GM21619 (cell line): Measurements from ENCODE around the gene ANKRD33B.

ENCODE experiments used
- ATAC-seq: cut with Tn5 transposase; IDR thresholded peaks from one replicate; pipeline ENCODE4 v1.9.1; 2021; ENCODE audit not compliant: unreplicated experiment

The ANKRD33B gene

DNA sequence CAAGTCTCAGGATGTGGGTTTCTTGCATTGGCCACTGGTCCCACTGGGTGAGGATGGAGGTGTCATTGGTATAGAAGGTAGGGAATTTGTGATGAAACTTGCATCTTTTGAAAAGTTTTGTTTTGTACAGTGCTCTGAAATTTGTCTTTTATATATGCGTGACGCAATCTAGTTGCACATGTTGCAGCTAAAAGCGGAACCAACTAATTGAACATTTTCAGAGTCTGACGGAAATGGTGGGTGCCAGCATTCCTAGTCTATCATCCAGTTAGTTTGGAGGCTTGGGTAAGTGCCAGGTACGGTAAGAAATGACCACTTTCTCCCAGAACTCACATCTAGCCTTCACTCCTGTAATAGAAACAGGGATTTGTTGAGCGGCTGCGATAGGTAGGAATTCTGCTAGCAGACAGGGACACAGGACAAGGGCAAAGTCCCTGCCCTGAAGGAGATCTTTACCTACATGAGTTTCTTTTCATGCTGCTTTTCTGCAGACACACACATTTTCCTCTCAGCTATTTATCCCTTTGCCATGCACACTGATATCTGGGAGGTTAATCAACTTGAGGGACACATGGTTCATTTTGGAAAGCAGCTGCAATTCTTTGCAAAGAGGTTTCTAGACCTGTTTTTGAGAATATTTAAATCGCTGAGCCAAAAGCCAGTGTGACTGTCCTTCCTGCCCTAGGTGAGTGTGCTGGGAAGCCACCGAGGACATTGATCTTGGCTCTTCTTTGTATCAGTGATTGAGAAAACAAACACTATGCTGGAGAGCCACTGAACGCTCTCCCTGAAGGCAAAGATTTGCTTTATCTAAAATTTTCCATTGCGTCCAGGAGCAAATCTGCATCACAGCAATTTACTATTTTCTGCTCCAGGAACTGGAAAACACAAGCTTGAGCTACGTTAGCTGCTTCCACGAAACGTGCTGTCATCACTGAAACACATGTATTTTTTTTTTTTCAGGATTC, 107.5 kb downstream of the ANKRD33B start:
- ATAC-seq, result no peak

DNA sequence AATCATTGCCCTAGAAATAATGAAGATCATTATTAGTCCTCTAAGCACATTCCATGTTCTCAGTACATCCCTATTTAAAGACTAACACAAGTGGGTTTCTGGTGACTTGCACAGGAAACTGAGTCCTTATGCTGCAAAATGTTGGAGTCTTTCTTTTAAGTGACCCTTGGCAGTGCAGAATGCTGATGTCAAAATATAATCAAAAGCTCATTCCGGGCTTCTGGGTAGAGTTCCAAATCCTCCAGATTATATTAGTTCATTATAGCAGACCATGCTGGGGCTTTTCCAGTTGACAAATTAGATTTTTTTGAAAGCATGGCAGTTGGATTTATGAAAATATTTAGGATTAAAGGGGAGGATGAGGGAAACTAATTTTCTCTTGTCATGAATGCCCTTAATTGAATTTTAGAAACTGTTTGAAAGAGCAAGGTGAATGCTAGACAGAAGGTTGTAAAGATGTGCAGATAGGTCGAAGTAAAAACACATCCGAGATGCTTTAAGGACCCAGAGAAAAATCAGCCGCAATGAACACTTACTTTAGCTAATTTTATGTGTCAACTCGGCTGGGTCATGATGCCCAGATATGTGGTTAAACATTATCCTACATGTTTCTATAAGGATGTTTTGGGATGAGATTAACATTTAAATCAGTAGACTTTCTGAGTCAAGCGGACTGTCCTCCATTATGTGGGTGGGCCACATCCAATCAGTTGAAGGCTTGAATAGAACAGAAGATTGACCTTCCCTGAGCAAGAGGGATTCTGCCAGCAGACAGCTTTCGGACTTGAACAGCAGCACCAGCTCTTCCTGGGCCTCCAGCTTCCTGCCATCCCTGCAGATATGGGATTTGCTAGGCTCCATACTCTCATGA, 108.5 kb downstream of the ANKRD33B start:
- ATAC-seq, result no peak

GRCh38 chr5:10673017-10673389, 109.1 kb downstream of the ANKRD33B start:
- no peak for ATAC-seq

GRCh38 chr5:10673407-10673806, 109.5 kb downstream of the ANKRD33B start:
- ATAC-seq, result no peak

DNA sequence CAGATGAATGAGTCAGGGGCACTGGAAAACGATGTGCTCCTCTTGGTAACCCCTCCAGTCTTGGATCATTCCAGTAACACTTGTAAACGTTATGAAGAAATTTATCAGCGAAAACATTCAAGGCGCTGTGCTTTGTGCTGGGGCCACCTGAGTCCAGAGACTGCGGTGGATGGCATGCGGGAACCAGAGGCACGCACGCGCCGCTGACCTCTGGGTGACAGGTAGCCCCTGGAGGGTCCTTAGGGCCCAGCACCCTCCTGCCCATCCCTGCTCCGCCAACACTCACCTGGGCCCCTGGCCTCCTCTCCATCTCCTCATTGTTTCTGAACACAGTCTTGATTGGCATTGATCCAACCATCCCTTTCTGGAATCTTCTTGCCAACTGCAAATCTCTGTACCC, 110.2 kb downstream of the ANKRD33B start:
- ATAC-seq, result no peak

DNA sequence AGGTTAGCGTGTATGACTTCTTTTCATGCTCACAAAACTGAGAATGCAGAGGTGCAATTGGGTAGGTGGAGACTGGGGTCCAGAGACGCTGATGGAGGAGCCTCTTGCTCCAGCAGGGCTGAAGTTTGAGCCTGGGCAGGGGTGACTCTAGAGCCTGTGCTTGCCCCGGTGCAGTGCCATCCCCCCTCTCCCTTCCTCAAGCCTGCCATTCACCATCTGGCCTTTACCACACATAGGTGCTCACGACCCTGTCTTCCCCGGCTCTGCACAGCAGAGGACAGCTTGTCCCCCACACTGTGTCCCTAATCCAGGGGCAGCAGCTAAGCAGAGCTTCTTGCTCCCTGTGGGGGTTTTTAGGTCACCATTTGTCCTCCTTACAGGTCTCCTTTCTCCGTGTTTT, 110.7 kb downstream of the ANKRD33B start:
- ATAC-seq, result no peak

- no peak for ATAC-seq
These were observed 111.4 kb downstream of the ANKRD33B start for GRCh38 chr5:10675177-10675700.

DNA sequence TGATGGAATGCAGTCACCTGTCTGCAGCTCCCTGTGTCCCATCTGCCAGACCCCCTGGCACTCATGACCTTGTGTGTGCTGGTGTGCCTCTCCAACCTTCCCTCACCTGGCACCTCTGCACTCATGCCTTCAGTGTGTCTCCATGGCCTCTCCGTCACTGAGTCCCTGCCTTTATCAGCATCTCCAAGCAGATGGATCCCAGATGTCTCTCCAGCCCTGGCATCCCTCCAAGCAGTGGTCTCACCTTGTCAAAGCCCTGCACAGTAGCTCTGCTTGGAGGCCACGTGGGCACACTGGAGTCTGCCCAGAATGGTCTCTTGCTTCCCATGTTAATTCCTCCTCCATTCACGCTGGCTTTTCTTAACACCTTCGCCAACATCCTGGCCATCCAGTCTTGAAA, 112.4 kb downstream of the ANKRD33B start:
- no peak for ATAC-seq

DNA sequence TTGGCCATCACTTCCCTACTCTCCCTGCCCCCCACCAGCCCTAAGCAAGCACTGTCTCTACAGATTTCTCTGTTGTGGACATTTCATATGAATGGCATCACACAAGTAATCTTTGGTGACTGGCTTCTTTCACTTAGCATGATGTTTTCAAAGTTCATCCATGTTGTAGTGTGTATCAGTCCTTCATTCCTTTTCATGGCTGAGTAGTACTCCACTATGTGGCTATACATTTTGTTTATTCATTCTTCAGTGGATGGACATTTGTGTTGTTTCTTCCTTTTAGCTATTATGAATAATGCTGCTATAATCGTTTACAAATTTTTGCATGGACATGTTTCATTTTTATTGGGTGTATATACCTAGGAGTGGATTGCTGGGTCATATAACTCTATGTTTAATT, 113.1 kb downstream of the ANKRD33B start:
- ATAC-seq, result no peak

GRCh38 chr5:10677533-10677932, 113.7 kb downstream of the ANKRD33B start:
- no peak for ATAC-seq

GRCh38 chr5:10678244-10678643, 114.4 kb downstream of the ANKRD33B start:
- no peak for ATAC-seq

DNA sequence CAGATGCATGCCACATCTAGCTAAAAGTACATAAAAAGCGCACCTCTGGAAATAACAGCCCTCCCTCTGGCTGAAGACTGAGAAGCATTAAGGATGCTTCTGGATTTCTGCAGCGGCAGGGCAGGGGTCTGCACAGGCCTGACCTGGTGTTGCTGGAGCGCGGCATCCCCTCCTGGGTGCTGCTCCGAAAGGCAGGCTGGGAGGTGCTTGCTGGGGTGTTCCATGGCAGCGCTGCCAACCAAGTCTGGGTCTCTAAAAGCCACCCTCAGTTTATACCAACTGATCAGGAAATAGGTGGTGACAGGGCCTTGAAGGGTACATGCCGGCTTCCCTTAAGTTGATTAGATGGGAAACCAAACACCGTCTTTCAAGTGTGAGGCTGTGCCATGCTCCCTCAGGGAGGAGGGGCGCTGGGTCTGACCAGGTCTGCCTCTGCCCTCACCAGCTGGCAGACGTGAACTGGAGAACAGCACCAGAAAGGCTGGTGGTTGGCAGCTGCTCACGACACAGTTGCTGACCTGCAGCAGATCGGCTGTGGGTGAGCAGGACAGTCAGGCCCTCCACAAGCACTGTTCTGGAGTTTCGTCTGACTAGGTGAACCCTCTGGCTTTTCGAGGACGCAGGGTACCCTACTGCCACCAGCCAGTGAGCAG, 115.6 kb downstream of the ANKRD33B start:
- no peak for ATAC-seq

GRCh38 chr5:10680876-10681481, 117.1 kb downstream of the ANKRD33B start:
- ATAC-seq, result no peak

GRCh38 chr5:10681731-10682679, 118.1 kb downstream of the ANKRD33B start:
- ATAC-seq, result no peak

GRCh38 chr5:10682801-10683525, 119.1 kb downstream of the ANKRD33B start:
- ATAC-seq, result no peak

GRCh38 chr5:10684303-10685086, 120.6 kb downstream of the ANKRD33B start:
- ATAC-seq, result peak; percentile 55

DNA sequence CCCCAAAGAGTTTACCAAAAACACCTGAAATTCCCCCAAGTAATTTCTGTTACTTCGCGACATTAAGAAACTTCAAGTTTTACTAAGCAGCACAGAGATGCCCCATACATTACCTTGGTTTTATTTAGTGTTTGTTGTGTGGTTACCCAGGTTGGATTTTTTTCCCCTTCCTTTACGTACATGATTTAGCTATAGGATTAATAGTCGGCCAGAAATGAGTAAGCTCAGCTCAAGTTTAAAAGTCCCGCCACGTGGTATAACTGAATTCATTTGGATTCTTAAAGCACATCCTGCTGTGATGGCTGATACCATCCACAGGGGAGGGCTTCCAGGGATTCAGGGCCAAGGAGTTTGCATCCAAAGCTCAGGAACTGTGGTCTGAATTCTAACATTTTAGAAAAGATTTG, 121.2 kb downstream of the ANKRD33B start:
- ATAC-seq, result peak; percentile 73

GRCh38 chr5:10686890-10687289, 123.0 kb downstream of the ANKRD33B start:
- ATAC-seq, result no peak
